Endothelial cell of umbilical vein (primary cell): ENCODE measurements around the gene NNT. TPM values are rescaled to one million over a fixed set of nuclear protein-coding genes. Genes with fewer than 3 reads are reported as not detected.
"Not testable (repeated sequence)": the region's sequence is repeated elsewhere in the genome, so short reads cannot be mapped to it uniquely, and the experiment has no call there.

Experiments
- BruUV-seq: library from RNA; stranded (reverse); fragments of 400-500 nt; replicated peaks from 2 replicates; lab custom pipeline; 2021; lab: Mats Ljungman, UMichigan
- CTCF ChIA-PET: fragments of 300-600, 350-600 bp; sonication (Branson Sonifier 250); formaldehyde crosslinking; loops from one replicate; lab custom pipeline; 2021; ENCODE audit warnings: antibody characterized with exemption, inconsistent platforms; lab: Charles Lee
- POLR2A ChIA-PET: fragments of 300-600, 350-600 bp; sonication (Branson Sonifier 250); formaldehyde crosslinking; loops from one replicate; lab custom pipeline; 2021; ENCODE audit warnings: antibody characterized with exemption, inconsistent platforms; lab: Charles Lee
- DNase-seq: peaks from one replicate; pipeline ENCODE4 v3.0.0-alpha.2; 2011; ENCODE audit warnings: low read depth, low spot score
- FAIRE-seq: peaks from 2 replicates; lab custom pipeline; 2011; peaks lifted over from hg19 to GRCh38; lab: Jason Lieb, UNC
- H2AFZ ChIP-seq: 2 replicates; pipeline ENCODE4 v1.6.0; 2012; ENCODE audit warnings: low read depth, low read length, control low read depth, inconsistent platforms
- H3K27ac ChIP-seq: 2 replicates; pipeline ENCODE4 v1.5.1; 2011; ENCODE audit warnings: low read depth, mild to moderate bottlenecking, control low read depth, low read length, moderate library complexity; ENCODE audit not compliant: insufficient read depth
- H3K27me3 ChIP-seq, 2 experiments: 2 replicates each; pipeline versions ENCODE4 v1.6.0 to v1.6.1; 2011; ENCODE audit warnings: low read length in 2 of 2, mixed read lengths in 1 of 2; ENCODE audit not compliant: control insufficient read depth in 2 of 2, insufficient read depth in 2 of 2
- H3K36me3 ChIP-seq, 2 experiments: 2 replicates in 1 of 2; 3 replicates in 1 of 2; pipeline ENCODE4 v1.5.1; 2011; ENCODE audit warnings: low read length in 2 of 2, mild to moderate bottlenecking in 1 of 2, moderate library complexity in 1 of 2; ENCODE audit not compliant: control insufficient read depth in 2 of 2, insufficient read depth in 2 of 2; ENCODE audit errors: extremely low read depth in 1 of 2
- H3K4me1 ChIP-seq: 3 replicates; pipeline ENCODE4 v1.5.1; 2011; ENCODE audit warnings: mild to moderate bottlenecking, low read length; ENCODE audit not compliant: control insufficient read depth, insufficient read depth; ENCODE audit errors: extremely low read depth
- H3K4me2 ChIP-seq: 2 replicates; pipeline ENCODE4 v1.6.1; 2011; ENCODE audit warnings: low read length, control low read depth, mixed read lengths; ENCODE audit not compliant: insufficient read depth
- H3K4me3 ChIP-seq, 3 experiments: fragments of 200-600 bp in 1 of 3; sonication (generic), shearing (Covaris generic) in 1 of 3; replicated peaks in 1 of 3; 2 replicates each; pipeline ENCODE4 v1.5.1; 2011 to 2016; ENCODE audit warnings: control low read depth in 3 of 3, low read length in 3 of 3, mild to moderate bottlenecking in 2 of 3, inconsistent platforms in 1 of 3, low read depth in 1 of 3, moderate library complexity in 1 of 3; ENCODE audit not compliant: insufficient read depth in 1 of 3
- H3K79me2 ChIP-seq: 2 replicates; pipeline ENCODE4 v1.6.0; 2012; ENCODE audit warnings: low read length, inconsistent platforms; ENCODE audit not compliant: control insufficient read depth, insufficient read depth
- H3K9ac ChIP-seq: replicated peaks from 2 replicates; pipeline ENCODE3; 2011; ENCODE audit warnings: low read length, control low read depth; ENCODE audit not compliant: insufficient read depth; ENCODE audit errors: extremely low read depth
- H3K9me1 ChIP-seq: replicated peaks from 3 replicates; pipeline ENCODE4 v1.6.0; 2011; ENCODE audit warnings: mild to moderate bottlenecking, low read length; ENCODE audit not compliant: control insufficient read depth, insufficient read depth; ENCODE audit errors: extremely low read depth
- H3K9me3 ChIP-seq: replicated peaks from 2 replicates; pipeline ENCODE4 v1.5.1; 2012; ENCODE audit warnings: low read length, inconsistent platforms; ENCODE audit not compliant: control insufficient read depth, insufficient read depth
- H4K20me1 ChIP-seq: replicated peaks from 2 replicates; pipeline ENCODE3; 2011; ENCODE audit warnings: mild to moderate bottlenecking, low read length; ENCODE audit not compliant: control insufficient read depth, insufficient read depth; ENCODE audit errors: extremely low read depth
- EZH2 ChIP-seq: IDR thresholded peaks from 2 replicates; pipeline ENCODE4 v1.6.1; 2012; ENCODE audit warnings: borderline replicate concordance, low read depth, mild to moderate bottlenecking, moderate library complexity, low read length, inconsistent platforms; ENCODE audit not compliant: severe bottlenecking
- MAX ChIP-seq: IDR thresholded peaks from 2 replicates; pipeline ENCODE4 v1.6.1; 2011; ENCODE audit not compliant: insufficient read depth, insufficient read length
- MYC ChIP-seq: IDR thresholded peaks from one replicate; pipeline ENCODE4 v1.6.1; 2011; ENCODE audit warnings: mild to moderate bottlenecking, low read depth, low read length
- POLR2A ChIP-seq: IDR thresholded peaks from 2 replicates; pipeline ENCODE4 v1.6.1; 2012; ENCODE audit warnings: low read depth, mild to moderate bottlenecking, control low read depth, low read length
- dilution Hi-C: fragments of 300-500 bp; cut with MboI; formaldehyde crosslinking; loops from one replicate; pipeline ENCODE4 v1.15.0; 2019; ENCODE audit warnings: low sequenced_read_pairs; ENCODE audit not compliant: extremely low pct_ligation_motif_present
- intact Hi-C: fragments of 100-400 bp; cut with micrococcal nuclease; formaldehyde crosslinking; loops from one replicate; pipeline ENCODE4 v1.10.0; 2022
- polyA plus RNA-seq, 4 experiments: library from polyadenylated mRNA; depleted of rRNA in 3 of 4; stranded (reverse) in 3 of 4; unstranded in 1 of 4; fragments of >200 nt; gene quantifications; 2 replicates each; pipeline versions ENCODE4 v1.2.1 to v1.2.3, GENCODE V29; 2011 to 2012; ENCODE audit warnings: missing spikeins in 1 of 4
- total RNA-seq: library from RNA; stranded (reverse); gene quantifications from 2 replicates; pipeline ENCODE4 v1.2.3, GENCODE V29; 2021

NNT gene
- total and polyA plus RNA-seq, 2 donors (not counting 3 experiments of a cell fraction or from before 2014, with no cell fraction given), result 38.2 to 82.5 TPM

- no peaks in the 10 kb centered on the region for H3K79me2 ChIP-seq
- ChIA-PET POLR2A (no interaction called here), CTCF (no interaction called here)
- no peak overlapping the region for H3K27ac ChIP-seq
- H3K9me1 ChIP-seq, result no peaks in the 10 kb centered on the region
- DNase-seq (no peak), FAIRE-seq (no peak)
- H3K4me1 ChIP-seq, result no peaks in the 10 kb centered on the region
- dilution Hi-C loops, result no loop called here
- H2AFZ ChIP-seq, result no peak overlapping the region
- no peaks in the 10 kb centered on the region for H3K9me3 ChIP-seq
- H4K20me1 ChIP-seq, result no peaks in the 10 kb centered on the region
- no peak overlapping the region for H3K9ac ChIP-seq
- BruUV-seq, result no TSS peak
- H3K4me2 ChIP-seq, result no peak overlapping the region
- no peak for TF ChIP-seq MAX
- no peak for TF ChIP-seq POLR2A
- TF ChIP-seq EZH2, result no peak
- TF ChIP-seq MYC, result no peak
- no peaks in the 10 kb centered on the region for H3K27me3 ChIP-seq
- no peak overlapping the region for H3K4me3 ChIP-seq
- no peaks in the 10 kb centered on the region for H3K36me3 ChIP-seq
- intact Hi-C loops, result no loop called here
These were observed 10.6 kb upstream of the NNT start for GRCh38 chr5:43592363-43592762.

GRCh38 chr5:43598927-43599326 lies 4.1 kb upstream of the NNT start:
- CTCF ChIA-PET, result interaction anchor here (1.1 kb wide), 1 partner anchor 39 kb away, joined by 3 read pairs; no protein-coding TSS in a partner anchor
- H3K4me1 ChIP-seq, result peaks cover 16% of the 10 kb centered on the region
- POLR2A ChIA-PET, H3K9me3 ChIP-seq, DNase-seq, BruUV-seq, H3K4me3 ChIP-seq, H3K27ac ChIP-seq, FAIRE-seq, H3K27me3 ChIP-seq, H3K4me2 ChIP-seq, H2AFZ ChIP-seq, dilution Hi-C loops, H3K79me2 ChIP-seq, H3K9me1 ChIP-seq, intact Hi-C loops, H3K36me3 ChIP-seq, H4K20me1 ChIP-seq, H3K9ac ChIP-seq: not testable (repeated sequence)
